ENCODE data around the gene EXOSC10.
"Not testable (repeated sequence)": the region's sequence is repeated elsewhere in the genome, so short reads cannot be mapped to it uniquely, and the experiment has no call there.

The EXOSC10 gene

DNA sequence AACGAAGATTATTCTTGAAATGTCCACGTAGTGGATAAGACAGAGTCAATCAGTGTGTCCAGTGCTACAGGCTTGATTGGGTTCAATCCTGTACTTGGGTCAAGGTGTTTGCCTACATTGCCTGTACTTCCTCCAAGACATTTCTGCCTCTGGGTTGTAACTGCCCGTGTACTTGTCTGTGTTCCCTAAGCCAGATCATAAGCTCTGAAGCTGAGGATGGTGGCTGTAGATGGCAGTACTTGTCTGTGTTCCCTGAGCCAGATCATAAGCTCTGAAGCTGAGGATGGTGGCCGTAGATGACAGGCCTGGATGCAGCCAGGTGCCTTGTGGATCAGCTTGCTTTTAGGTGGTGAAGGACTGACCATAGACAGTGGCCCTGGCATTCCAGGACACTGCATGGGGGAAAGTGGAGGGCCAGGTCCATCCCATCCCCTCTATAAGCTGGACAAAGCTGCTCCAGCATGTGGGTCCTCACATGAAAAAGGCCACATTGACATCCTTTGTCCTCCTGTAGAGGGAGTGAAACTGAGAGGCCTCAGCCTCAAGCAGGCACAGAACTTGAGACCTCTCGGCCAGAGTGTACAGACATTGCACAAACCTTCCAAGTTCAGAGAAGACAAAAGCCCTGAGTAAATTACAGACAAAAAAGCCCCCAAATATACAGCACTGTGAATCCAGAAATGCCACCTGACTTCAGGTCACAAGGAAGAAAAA, 37.9 kb downstream of the EXOSC10 start:
- DNase-seq (ENCODE audit: low read depth): no peak

DNA sequence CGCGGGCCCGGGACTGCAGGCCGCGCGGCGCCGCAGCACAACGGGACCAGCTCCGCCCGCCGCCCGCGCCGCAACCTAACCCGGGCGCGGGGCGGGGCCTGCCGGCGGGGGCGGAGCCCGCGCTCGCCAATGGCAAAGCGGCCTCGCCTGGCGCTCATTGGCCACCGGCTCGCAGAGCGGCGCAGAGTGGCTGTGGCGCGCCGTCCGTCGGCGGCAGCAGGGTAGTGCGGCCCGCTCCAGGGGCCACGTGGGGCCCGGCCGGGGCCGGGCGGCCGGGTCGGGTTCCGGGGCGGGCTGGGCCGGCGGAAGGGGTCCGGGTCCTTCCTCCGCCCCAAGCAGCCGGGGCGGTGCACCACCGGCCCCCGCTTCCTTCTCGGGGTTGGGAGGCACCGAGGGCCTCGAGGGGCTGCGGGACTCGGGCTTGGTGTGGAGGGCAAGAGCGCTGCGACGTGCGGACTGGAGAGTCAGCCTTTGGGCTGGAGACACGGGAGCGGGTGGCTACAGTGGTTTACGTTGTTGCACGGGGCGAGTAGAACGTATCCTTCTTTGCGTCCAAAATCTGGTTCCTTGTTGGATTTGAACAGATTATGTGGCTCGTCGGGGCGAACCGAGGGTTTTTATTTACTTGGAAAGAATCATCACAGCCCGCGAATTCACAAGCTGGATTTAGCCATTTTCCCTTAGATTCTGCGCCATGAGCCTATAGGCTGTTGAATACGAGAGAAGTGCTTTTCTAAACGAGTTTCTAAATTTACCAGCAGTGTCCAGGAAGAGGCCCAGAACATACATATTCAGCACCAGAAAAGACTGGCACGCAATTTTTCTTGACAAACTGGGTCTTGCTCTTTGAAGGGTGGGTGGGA, 39.5 kb downstream of the EXOSC10 start, which contains the start of gene SRM:
Gene SRM (minus strand): TSS at position 51 of the 863 bp plus-strand sequence. CDS start 75 bp downstream, outside the sequence.
- DNase-seq (ENCODE audit: low read depth): peak; percentile 89

DNA sequence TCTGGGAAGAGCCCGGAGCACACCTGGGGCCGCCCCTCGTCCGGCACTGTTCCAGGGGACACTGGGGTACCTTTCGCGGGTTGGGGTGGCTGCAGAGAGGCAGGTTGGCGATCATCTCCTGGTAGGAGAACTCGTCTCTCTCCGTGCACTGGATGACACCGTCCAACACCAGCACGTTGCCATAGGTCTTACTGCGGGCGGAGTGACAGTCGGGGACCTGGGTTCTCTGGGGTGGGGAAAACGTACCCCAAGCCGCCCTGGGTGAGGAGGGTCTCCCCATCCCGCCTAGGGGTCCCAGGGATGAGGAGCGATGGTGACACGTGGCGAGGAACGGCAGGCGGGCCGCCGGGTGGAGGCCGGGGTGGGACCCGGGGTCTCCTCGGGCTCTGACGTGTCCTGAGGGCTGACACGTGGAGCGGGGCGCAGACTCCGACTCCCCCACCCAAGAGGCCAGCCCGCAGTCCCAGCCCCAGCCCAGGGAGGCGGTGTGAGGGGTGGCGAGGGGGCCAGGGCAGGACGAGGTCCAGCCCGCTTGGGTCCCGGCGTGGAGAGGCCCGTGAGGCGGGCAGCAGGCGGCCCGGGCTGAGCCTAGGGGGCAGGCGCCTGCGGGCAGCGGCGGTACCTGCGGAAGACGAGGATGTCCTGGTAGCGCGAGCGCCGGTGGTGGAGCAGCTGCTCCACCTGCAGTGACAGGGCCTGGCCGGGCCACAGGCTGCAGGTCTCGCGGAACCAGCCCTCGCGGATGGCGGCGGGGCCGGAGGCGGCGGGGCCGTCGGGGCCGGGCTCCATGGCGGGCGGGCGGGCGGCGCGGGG, 40.3 kb downstream of the EXOSC10 start:
- DNase-seq (ENCODE audit: low read depth): no peak

DNA sequence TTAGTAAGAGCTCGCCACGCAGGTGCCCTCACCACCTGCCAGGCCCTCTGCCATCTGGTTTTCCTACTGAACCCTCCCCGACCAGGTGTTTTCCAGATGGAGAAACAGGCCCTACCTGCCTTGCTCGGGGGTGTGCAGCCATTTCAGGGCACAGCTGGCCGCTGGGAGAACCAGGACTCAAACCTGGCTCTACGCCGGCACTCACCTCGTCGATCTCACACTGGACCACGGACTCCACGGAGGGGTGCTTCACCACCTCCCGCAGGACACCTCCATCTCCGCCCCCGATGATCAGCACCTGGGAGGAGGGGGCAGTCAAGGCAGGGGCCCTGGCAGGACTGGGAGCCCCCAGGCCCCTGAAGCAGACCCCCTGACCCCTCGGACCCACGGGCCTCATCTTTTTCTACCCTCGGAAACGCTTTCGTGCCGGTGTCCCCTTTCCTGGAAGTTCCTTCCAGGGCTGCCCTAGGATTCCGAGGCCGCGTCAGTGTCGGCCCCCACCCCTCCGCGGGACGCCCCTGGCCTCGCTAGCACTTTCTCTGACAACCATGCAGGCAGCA, 41.0 kb downstream of the EXOSC10 start:
- no peak for DNase-seq (ENCODE audit: low read depth)

DNA sequence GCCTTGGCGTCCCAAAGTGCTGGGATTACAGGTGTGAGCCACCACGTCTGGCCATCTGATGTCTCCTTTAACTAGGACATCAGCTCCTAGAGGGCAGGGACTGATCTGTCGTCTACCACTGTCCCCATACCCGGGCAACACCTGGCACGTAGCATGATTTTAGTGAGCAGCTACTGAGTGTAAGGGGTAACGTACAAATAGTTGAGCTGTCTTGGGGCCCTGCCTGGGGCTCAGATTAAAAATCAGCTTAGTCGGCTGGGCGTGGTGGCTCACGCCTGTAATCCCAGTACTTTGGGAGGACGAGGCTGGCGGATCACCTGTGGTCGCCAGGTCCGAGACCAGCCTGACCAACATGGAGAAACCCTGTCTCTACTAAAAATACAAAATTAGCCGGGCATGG, 41.6 kb downstream of the EXOSC10 start:
- no peak for DNase-seq (ENCODE audit: low read depth)

DNA sequence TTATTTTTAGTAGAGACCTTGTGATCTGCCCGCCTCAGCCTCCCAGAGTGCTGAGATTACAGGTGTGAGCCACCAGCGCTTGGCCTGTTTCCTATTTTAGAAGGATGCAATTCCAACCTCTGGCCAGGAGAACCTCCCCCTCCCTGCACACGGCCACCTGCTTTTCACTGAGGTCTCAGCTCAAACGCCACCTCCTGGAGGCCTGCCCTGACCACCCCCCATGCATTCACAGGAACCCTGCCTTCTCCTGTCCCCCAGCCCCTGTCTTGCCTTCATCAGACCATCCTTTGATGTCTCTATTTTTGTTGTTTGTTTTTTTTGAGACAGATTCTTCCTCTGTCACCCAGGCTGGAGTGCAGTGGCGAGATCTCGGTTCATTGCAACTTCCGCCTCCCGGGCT, 42.2 kb downstream of the EXOSC10 start:
- DNase-seq (ENCODE audit: low read depth): no peak

DNA sequence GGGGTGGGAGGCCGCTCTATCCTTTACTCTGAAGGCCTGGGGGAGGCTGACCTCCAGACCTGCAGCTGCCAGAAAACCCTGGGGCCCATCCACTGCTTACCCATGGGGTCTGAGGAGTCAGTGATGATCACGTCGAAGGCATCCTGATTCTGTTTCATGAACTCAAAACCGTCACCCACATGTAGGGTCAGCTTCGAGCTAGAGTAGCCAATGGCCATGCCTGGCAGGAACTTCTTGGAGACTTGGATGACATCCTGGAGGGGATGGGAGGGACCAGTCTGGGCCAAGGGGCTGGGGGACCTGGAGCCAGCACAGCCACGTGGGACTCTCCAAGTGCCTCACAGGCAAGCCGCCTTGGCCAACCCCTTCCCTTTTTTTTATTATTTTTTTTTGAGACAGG, 43.2 kb downstream of the EXOSC10 start:
- no peak for DNase-seq (ENCODE audit: low read depth)

DNA sequence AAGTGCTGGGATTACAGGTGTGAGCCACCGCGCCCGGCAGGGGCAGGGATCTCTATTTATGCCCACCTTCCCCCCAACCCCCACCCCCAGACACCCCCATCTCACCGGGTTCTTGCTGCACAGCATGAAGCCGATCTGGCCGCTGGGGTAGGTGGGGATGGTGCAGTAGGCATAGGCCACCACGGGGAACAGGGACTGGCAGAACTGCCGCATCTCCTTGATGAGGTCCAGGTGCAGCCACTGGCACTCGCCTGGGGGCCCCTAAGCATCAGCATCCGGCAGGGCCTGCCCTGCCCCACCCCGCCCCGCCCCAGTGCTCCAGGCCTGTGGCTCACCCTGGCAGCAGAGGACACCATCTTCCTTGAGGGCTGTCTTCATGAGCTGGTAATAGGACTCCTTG, 44.0 kb downstream of the EXOSC10 start:
- DNase-seq (ENCODE audit: low read depth): no peak

DNA sequence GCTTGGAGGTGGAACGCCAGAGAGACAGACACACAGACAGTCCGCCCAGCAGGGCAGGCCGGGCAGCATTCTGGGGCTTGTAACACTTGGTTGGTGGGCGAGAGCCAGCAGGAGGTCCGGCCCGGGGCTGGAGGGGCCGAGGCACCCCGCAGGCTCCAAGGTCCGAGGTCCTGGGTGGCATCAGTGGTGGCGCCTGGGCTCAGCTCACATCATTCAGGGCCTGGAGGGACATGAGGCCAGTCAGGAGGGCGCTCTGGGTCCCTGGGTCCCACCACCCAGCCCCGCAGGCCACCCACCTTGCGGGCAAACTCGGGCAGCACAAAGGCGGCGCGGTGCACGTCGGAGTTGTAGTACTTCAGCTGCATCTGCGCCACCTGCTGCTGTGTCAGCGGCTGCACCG, 45.0 kb downstream of the EXOSC10 start:
- no peak for DNase-seq (ENCODE audit: low read depth)

DNA sequence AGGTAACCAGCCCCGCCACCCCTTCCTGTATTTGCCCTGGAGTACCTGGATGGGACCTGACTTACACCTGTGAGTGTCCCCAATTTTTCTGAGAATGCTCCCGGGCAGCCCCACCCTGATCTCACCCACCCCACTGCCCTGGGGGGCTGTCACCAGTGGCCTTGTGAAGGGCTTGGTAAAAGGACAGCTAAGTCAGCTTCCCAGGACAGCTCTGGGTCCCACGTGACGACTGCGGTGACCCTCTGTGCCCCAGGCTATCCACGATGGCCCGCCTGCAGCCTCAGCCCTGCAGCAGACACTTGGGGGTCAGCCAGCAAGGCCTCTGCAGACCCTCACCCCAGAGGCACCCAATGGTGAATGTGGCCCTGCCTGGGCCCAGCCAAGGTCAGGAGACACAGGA, 45.5 kb downstream of the EXOSC10 start:
- DNase-seq (ENCODE audit: low read depth): no peak

DNA sequence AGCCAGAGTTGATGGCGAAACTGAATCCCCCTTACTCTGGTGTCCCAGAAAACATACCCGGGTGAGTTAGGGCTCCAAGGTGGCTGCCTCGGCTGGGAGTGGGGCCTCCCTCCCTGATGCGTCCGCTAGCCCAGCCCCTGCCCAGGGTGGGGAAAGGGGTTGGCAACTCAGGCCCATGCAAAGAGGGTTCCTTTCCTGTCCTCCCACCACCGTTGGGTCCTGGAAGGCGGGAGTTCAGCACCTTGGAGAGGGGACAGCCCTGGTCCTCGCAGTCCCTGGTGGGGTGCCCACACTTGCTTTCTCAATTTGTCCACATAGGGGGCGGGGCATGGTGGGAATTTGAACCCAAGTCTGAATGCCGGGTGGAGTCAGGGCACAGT, 45.9 kb downstream of the EXOSC10 start:
- peak; percentile 24 for DNase-seq (ENCODE audit: low read depth)

DNA sequence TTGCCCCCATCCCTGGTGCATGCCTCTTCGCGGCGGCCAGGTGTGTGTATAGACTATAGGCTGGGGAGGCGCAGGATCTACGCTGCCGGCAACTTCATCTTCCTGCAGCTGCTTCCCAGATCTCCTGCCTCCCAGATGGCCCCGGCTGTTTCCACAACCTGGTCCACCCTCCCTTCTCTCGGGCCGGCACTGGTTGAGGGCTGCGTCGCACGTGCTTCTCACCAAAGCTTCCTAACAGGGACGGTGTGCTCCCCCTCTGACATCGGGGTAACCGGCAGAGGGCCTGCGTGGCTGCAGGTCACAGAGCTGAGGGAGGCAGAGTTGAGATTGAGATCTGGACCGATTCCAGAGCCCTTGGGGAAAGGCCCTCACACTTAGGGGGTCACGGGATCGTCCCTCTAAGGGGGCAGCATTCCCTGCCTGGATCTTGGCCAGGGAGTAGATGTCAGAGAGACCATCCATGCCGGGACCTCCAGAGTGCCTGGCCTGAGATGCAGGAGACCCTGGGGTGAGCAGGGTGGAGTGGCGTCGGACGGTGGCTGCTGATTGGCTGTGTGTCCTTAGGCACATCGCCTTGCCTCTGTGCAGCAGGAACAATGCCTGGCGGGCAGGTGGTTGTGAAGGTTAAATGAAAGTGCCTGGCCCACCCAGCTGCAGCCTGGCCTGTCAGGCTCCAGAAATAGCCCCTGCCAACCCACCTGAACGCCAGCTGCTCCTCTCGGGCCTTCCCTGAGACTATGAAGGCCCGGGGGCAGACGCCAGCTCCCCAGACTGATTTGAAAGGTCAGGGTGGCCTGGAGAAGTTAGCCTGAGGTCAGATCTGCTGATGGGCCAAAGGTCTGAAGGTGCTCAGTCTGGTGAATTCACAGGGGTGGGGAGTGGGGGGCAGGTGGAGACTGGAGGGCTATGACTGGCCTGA, 46.6 kb downstream of the EXOSC10 start:
- DNase-seq (ENCODE audit: low read depth): no peak

DNA sequence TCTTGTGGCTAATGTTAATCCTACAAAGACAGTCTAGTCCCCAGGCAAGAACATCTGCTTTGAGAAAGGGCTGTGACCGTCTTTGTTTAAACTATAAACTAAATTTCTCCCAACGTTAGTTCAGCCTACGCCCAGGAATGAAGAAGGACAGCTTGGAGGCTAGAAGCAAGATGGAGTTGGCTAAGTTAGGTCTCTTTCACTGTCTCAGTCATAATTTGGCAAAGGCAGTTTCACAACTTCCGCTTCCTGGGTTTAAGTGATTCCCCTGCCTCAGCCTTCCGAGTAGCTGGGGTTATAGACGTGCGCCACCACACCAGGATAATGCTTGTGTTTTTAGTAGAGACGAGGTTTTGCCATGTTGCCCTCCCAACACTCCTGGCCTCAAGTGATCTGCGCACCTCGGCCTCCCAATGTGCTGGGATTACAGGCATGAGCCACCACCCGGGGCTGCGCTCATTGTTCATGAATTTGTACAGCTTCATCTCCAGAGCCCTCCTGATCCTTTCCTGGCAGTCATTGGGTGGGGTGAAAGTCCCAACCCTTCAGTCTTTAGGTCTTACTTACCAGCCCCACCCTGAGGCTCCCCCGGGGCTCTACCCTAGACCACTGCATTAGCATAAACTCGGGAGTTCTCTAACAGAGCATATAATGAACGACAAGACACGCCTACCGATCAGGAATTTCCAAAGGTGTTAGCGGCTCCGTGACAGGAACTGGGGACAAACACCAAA, 47.7 kb downstream of the EXOSC10 start:
- peak; percentile 42 for DNase-seq (ENCODE audit: low read depth)

DNA sequence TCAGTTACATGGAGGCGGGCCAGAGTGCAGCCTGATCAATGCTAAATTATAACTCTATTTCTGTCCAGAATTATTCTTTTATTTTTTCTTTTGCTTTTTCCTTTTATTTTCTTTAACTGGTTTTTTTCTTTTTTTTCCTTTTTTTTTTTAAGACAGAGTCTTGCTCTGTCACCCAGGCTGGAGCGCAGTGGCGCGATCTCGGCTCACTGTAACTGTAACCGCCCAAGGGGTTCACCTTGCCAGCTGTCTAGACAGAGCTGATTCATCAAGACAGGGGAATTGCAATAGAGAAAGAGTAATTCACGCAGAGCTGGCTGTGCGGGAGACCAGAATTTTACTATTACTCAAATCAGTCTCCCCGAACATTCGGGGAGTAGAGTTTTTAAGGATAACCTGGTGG, 48.5 kb downstream of the EXOSC10 start:
- not testable (repeated sequence) for DNase-seq (ENCODE audit: low read depth)

DNA sequence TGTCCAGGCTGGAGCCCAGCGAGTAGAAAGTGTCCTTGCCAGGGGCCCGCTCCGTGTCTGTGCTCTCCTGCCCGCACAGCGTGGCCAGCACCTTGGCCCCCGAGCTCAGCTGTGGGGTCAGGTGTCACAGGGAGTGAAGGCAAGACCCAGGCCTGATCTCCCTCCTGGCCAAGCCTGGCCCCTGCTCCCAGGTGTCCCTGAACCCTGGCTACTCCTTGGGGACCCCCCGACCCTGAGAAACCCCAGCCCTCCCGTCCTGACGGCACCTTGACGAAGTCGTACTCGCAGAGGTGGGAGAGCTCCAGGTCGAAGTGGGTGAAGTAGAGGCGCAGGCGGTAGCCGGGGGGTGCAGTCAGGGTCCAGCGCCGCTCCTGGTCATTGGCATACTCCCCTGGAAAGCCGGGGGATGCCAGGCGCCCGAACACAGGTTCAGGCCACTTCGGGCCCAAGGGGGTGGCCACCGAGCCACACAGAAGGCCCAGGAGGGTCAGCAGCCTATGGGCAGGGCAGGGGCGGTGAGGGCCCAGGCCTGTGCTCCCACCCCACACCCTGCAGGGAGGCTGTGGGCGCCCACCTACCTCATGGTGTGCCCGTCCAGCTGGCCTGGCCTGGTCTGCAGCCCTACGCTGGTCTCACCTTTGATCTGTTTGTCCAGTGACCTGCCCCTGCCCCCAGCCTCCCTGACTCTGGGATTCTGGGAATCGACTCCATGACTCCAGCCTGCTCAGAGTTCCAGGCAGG, 52.9 kb downstream of the EXOSC10 start, which contains the start of gene MASP2:
Gene MASP2 (minus strand): TSS at position 615 of the 741 bp plus-strand sequence. CDS start 32 bp downstream, at position 583.
- DNase-seq (ENCODE audit: low read depth): no peak

DNA sequence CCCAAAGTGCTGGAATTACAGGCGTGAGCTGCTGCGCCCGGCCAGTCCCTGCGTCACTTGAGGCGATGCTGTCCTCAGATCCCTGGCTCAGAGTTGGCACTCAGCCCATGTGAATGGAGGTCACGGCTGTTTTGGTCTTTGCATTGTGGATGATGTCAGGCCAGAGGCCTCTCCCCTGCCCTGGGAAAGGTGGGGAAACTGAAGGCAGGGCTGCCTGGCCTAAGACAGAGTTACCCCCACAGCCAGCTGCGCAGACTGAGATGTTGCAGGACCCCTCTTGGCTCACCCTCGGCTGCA, 53.5 kb downstream of the EXOSC10 start:
- DNase-seq (ENCODE audit: low read depth): no peak

DNA sequence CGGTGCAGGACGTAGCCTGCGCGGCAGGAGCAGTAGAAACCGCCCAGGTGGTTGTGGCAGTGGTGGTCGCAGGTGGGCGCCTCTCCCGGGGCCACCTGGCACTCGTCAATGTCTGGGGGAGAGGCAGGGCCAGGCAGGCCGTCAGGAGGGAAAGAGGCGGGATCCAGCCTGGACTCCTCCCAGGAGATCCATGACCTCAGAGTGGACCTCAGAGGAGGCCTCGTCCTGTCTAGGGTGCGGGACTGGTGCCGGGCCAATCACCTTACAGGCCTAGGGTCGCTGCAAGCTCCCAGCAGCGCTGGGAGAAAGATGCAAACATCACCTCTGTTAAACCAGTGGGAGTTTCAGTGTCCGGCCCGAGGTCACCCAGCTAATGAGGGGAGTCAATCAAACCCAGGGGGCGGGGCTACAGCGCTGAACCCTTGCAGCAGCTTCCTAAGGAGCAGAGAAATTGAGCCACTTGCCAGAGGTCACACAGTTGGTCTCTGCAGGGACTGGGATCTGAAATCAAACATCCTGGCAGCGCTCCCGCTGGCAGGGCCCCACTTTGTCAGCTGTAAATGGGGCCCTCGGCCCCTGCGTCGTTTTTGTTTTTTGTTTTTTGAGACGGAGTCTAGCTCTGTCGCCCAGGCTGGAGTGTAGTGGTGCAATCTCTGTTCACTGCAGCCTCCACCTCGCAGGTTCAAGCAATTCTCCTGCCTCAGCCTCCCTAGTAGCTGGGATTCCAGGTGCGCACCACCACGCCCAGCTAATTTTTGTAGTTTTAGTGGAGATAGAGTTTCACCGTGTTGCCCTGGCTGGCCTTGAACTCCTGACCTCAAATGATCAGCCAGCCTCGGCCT, 54.0 kb downstream of the EXOSC10 start:
- no peak for DNase-seq (ENCODE audit: low read depth)

DNA sequence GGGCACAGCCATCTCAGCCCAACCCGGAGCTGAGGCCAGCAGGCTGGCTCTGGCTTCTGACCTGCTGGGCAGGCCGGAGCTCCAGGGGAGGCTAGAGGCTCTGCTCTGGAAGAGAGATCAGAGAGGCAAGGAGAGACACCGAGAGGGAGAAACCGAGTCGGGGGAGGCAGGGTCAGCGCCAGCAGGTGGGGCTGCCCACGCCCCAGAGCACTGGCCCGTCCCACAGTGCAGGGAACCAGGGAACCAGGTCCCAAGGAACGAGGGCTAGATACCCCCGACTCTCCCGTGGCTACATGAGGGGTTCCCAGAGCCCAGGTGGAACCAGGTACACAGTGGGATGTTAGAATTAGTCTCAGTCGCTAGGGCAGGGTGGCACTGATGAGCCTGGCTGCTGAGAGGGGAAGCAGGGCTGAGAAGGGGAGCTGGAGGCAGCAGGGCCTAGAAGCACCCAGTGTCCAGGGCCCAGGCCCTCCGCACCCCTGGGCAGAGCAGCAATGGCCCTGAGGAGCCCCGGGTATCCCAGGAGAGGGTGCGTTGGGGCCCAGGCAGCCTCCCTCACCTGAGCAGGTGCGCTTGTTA, 54.7 kb downstream of the EXOSC10 start:
- DNase-seq (ENCODE audit: low read depth): no peak
